GM21526 (cell line): ENCODE data around the gene ACKR2.

Source experiments
- ATAC-seq: cut with Tn5 transposase; IDR thresholded peaks from one replicate; pipeline ENCODE4 v1.9.1; 2021; ENCODE audit warnings: moderate library complexity; ENCODE audit not compliant: unreplicated experiment, low FRiP score

Gene ACKR2

GRCh38 chr3:42829083-42829627 is 19.9 kb downstream of the ACKR2 start:
- no peak for ATAC-seq

- ATAC-seq, result no peak
Measured at GRCh38 chr3:42829628-42830436, 20.6 kb downstream of the ACKR2 start.

- no peak for ATAC-seq
Measured at GRCh38 chr3:42830437-42831320, 21.4 kb downstream of the ACKR2 start.

- no peak for ATAC-seq
Measured at GRCh38 chr3:42831321-42831713, 22.1 kb downstream of the ACKR2 start.

GRCh38 chr3:42836150-42837123 is 27.2 kb downstream of the ACKR2 start:
- no peak for ATAC-seq

GRCh38 chr3:42838571-42838970 is 29.3 kb downstream of the ACKR2 start:
- ATAC-seq, result no peak

- peak; percentile 95 for ATAC-seq
Measured at GRCh38 chr3:42839616-42840015, 30.4 kb downstream of the ACKR2 start.

- ATAC-seq, result no peak
Measured at GRCh38 chr3:42841332-42841731, 32.1 kb downstream of the ACKR2 start.

- no peak for ATAC-seq
Measured at GRCh38 chr3:42843713-42844411, 34.6 kb downstream of the ACKR2 start.

- no peak for ATAC-seq
Measured at GRCh38 chr3:42844412-42844713, 35.1 kb downstream of the ACKR2 start.

- ATAC-seq, result no peak
Measured at GRCh38 chr3:42844815-42845214, 35.6 kb downstream of the ACKR2 start.

- no peak for ATAC-seq
Measured at GRCh38 chr3:42846685-42847522, 37.7 kb downstream of the ACKR2 start.

GRCh38 chr3:42847731-42848130 is 38.5 kb downstream of the ACKR2 start:
- no peak for ATAC-seq

GRCh38 chr3:42849017-42849416 is 39.8 kb downstream of the ACKR2 start:
- ATAC-seq, result no peak

- no peak for ATAC-seq
Measured at GRCh38 chr3:42850263-42850662, 41.0 kb downstream of the ACKR2 start.

- no peak for ATAC-seq
Measured at GRCh38 chr3:42851228-42851834, 42.1 kb downstream of the ACKR2 start.

- no peak for ATAC-seq
Measured at GRCh38 chr3:42852441-42852840, 43.2 kb downstream of the ACKR2 start.

GRCh38 chr3:42853056-42853455 is 43.8 kb downstream of the ACKR2 start:
- no peak for ATAC-seq
